T-cell (primary cell): ENCODE data around the gene NPTXR. TPM values are rescaled to one million over a fixed set of nuclear protein-coding genes. Genes with fewer than 3 reads are reported as not detected.

ENCODE experiments used
- ATAC-seq, 4 experiments: fragments of 200-7000 bp in 3 of 4; fragments of 150-1000 bp in 1 of 4; cut with Tn5 transposase; replicated peaks in 1 of 4; 1 replicate in 3 of 4; 2 replicates in 1 of 4; pipeline ENCODE4 v1.10.0; 2021; ENCODE audit warnings: moderate library complexity in 3 of 4, mild to moderate bottlenecking in 2 of 4, moderate number of reproducible peaks in 1 of 4
- CTCF ChIA-PET, 2 donors: fragments of 300-600 bp; sonication (Branson Sonifier 250); formaldehyde crosslinking; loops; one replicate each; lab custom pipeline; 2022; ENCODE audit warnings: antibody characterized with exemption in 2 of 2; lab: Charles Lee
- POLR2A ChIA-PET, 2 donors: fragments of 300-600 bp; sonication (Branson Sonifier 250); formaldehyde crosslinking; loops; one replicate each; lab custom pipeline; 2022; ENCODE audit warnings: antibody characterized with exemption in 2 of 2; lab: Charles Lee
- DNase-seq, 35 experiments: peaks; one replicate each; pipeline versions ENCODE4 v3.0.0 to v3.0.0-alpha.2; 2013 to 2023
- H3K27ac ChIP-seq: one replicate; pipeline ENCODE4 v1.5.1; 2013; ENCODE audit warnings: low read length
- H3K27me3 ChIP-seq, 2 experiments: replicated peaks in 1 of 2; 1 replicate in 1 of 2; 2 replicates in 1 of 2; pipeline versions ENCODE4 v1.6.1 to v1.7.0; 2013; ENCODE audit warnings: low read length in 1 of 2, mixed read lengths in 1 of 2; ENCODE audit not compliant: control insufficient read depth in 2 of 2, insufficient read depth in 2 of 2; ENCODE audit errors: extremely low read depth in 1 of 2
- H3K36me3 ChIP-seq, 2 donors: 1 replicate in 1 of 2; 2 replicates in 1 of 2; pipeline versions ENCODE4 v1.6.1 to v1.7.0; 2013; ENCODE audit warnings: low read length in 1 of 2; ENCODE audit not compliant: control insufficient read depth in 2 of 2, insufficient read depth in 1 of 2; ENCODE audit errors: extremely low read depth in 1 of 2
- H3K4me1 ChIP-seq, 2 experiments: 1 replicate in 1 of 2; 2 replicates in 1 of 2; pipeline versions ENCODE4 v1.6.1 to v1.7.0; 2013; ENCODE audit warnings: low read length in 2 of 2, mixed read lengths in 1 of 2; ENCODE audit not compliant: insufficient read depth in 2 of 2, control insufficient read depth in 1 of 2; ENCODE audit errors: extremely low read depth in 1 of 2
- H3K4me3 ChIP-seq, 2 donors: 1 replicate in 1 of 2; 2 replicates in 1 of 2; pipeline versions ENCODE4 v1.5.1 to v1.7.0; 2013; ENCODE audit warnings: mild to moderate bottlenecking in 2 of 2, low read length in 1 of 2, moderate library complexity in 1 of 2; ENCODE audit not compliant: control insufficient read depth in 1 of 2; ENCODE audit errors: extremely low read depth in 1 of 2
- H3K9me3 ChIP-seq: 2 replicates; pipeline ENCODE4 v1.7.0; 2013
- H3K27ac Mint-ChIP-seq, 2 donors: one replicate each; pipeline ENCODE4 v1.8.0; 2020 to 2021; ENCODE audit warnings: mild to moderate bottlenecking in 2 of 2, mixed read lengths in 2 of 2
- H3K27me3 Mint-ChIP-seq, 2 donors: one replicate each; pipeline ENCODE4 v1.8.0; 2021 to 2022; ENCODE audit warnings: mixed read lengths in 2 of 2
- H3K36me3 Mint-ChIP-seq: one replicate; pipeline ENCODE4 v1.8.0; 2021; ENCODE audit warnings: mixed read lengths
- H3K4me1 Mint-ChIP-seq, 3 donors: one replicate each; pipeline ENCODE4 v1.8.0; 2020 to 2022; ENCODE audit warnings: mixed read lengths in 3 of 3, mild to moderate bottlenecking in 1 of 3
- H3K4me3 Mint-ChIP-seq, 3 donors: one replicate each; pipeline ENCODE4 v1.8.0; 2020 to 2022; ENCODE audit warnings: mild to moderate bottlenecking in 3 of 3, mixed read lengths in 3 of 3, moderate library complexity in 3 of 3
- H3K9me3 Mint-ChIP-seq, 3 donors: one replicate each; pipeline ENCODE4 v1.8.0; 2020 to 2022; ENCODE audit warnings: mixed read lengths in 3 of 3
- WGBS: methylation state at CpG from one replicate; pipeline ENCODE4 v1.1.5; 2013; ENCODE audit warnings: missing lambda C conversion rate; ENCODE audit not compliant: insufficient coverage; 5-methylcytosine and 5-hydroxymethylcytosine counted together
- total RNA-seq, 35 experiments: library from RNA in 6 of 35; stranded (reverse) in 6 of 35; fragments of 120-200 nt in 1 of 35; gene quantifications; one replicate each; pipeline versions ENCODE4 v1.2.1 to v1.2.4 and lab custom pipeline; 2013 to 2026

NPTXR gene
- total RNA-seq (10 to 100 TPM in 2 of 5 donors, 1 to 10 TPM in 3; 4.9 to 13.2 (median 9.1) TPM), total RNA-seq (lab: John Stamatoyannopoulos, UW) (0.63 to 17.0 (median 7.8) reads per million in 29 experiments)
- total RNA-seq (2013): 4.7 TPM

DNA sequence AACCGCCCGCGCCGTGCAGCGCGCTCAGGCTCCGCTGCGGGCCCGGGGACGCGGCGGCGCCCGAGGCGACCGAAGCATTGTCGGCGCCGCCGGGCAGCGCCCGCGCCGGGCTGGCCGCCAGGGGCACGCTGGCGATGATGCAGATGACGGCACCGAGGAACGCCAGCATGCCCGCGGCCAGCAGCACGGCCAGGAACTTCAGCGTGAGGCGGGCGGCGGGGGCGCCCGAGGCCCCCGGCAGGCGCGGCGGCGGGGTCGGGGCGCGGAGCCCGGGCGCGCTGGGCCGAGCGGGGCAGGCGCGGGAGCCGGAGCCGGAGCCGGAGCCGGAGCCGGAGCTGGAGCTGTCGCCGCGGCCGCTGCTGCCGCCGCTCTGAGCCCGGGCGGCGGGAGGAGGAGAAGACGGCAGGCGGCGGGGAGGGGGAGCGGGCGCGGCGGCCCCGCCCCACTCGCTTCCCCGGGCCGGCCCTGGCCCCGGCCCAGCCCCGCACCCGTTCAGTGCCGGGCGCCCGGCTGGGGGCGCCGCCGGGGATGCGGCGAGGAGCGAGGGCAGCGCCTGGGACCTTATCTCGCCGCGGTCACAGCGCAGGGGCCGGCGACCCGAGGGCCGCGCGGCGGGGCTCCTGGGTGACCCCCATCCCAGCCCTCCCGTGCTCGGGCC, at the start of gene NPTXR:
Gene NPTXR, minus strand, starts transcription at position 372 of the 658 bp plus-strand sequence.
- H3K36me3 Mint-ChIP-seq: peaks cover 6% of the 10 kb centered on the region
- peaks cover 5 to 26% of the 10 kb centered on the region in 2 donors for H3K27me3 Mint-ChIP-seq
- H3K9me3 Mint-ChIP-seq: no peaks in the 10 kb centered on the region
- Histone ChIP-seq H3K4me3 (peak within 1 kb of the TSS; percentile 27 to 53), H3K4me1 (peaks cover 0 to 24% of the 10 kb centered on the region in 2 experiments), H3K36me3 (no peaks in the 10 kb centered on the region), H3K27ac (no peak within 1 kb of the TSS), H3K9me3 (no peaks in the 10 kb centered on the region), H3K27me3 (peaks cover 6 to 47% of the 10 kb centered on the region in 2 experiments)
- H3K4me3 Mint-ChIP-seq: peak within 1 kb of the TSS; percentile 72 to 87 (median 83)
- POLR2A ChIA-PET: interaction anchor here in 1 of 2 donors (0.6 kb wide), 1 partner anchor 1344 kb away, joined by 3 read pairs; no protein-coding TSS in a partner anchor
- DNase-seq: peak in 23 of 35 experiments; percentile 9 to 71 (median 25)
- ATAC-seq: peak; percentile 63 to 71 (median 70)
- peaks cover 29 to 33% (median 31%) of the 10 kb centered on the region in 3 donors for H3K4me1 Mint-ChIP-seq
- under 1% methylated on average over 93 of the region's 105 CpGs for WGBS
- no peak within 1 kb of the TSS for H3K27ac Mint-ChIP-seq
- CTCF ChIA-PET: interaction anchor here in 1 of 2 donors (0.8 kb wide), 1 partner anchor 10 kb away, joined by 3 read pairs; no protein-coding TSS in a partner anchor

DNA sequence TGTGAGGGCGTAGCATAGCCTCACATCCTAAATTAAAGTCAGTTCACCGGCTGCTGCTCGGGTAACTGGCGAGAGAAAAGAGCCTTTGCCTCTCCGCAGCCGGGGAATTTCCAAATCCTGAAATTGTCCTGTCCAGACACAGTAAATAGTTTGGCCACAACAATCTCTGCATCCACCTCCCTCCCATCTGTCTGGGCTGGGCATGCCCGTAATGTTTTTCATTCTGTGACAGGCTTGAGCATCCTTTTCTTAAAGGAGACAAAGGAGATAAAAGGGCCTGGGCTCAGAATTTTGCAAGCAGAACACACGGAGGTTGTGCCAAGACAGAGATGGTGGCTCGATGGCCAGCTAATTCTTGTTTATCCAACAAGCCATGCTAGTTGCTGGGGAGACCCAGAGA, 47.4 kb upstream of the NPTXR start:
- 79% methylated on average over 9 of the region's 9 CpGs for WGBS
- POLR2A ChIA-PET: no interaction called here

DNA sequence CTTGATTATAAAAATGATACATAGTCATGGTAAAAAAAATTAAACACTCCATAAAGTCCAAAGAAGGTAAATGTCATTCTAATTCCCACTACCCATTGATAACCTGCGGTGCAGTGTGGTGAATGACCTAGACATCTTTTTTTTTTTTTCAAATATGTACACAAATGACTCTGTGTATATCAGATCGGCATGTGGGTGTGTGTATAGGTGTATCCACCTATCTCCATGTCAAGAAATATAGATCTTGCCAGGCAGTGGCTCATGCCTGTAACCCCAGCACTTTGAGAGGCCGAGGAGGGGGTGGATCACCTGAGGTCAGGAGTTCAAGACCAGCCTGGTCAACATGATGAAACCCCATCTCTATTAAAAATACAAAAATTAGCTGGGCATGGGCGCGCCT, 46.5 kb upstream of the NPTXR start:
- H3K27me3 ChIP-seq: peaks cover 0 to 6% of the 10 kb centered on the region in 2 experiments
- CTCF ChIA-PET: no interaction called here
- POLR2A ChIA-PET: interaction anchor here in 1 of 2 donors (0.7 kb wide), 1 partner anchor 1977 kb away, joined by 3 read pairs; no protein-coding TSS in a partner anchor
- no peaks in the 10 kb centered on the region for H3K9me3 ChIP-seq
- H3K36me3 ChIP-seq: no peaks in the 10 kb centered on the region
- Mint-ChIP-seq H3K27ac (no peak overlapping the region), H3K4me1 (no peaks in the 10 kb centered on the region), H3K9me3 (no peaks in the 10 kb centered on the region), H3K36me3 (no peaks in the 10 kb centered on the region), H3K27me3 (peaks cover 7 to 31% of the 10 kb centered on the region in 2 donors), H3K4me3 (no peak overlapping the region)
- ATAC-seq (no peak), DNase-seq (no peak)
- H3K4me3 ChIP-seq: no peak overlapping the region
- no peaks in the 10 kb centered on the region for H3K4me1 ChIP-seq
- no peak overlapping the region for H3K27ac ChIP-seq
- no CpG with 5 or more reads among the region's 5 CpGs for WGBS

More for the DNA sequence above, 47.4 kb upstream of the NPTXR start:
- ATAC-seq: no peak
- Histone ChIP-seq H3K4me1 (no peaks in the 10 kb centered on the region), H3K36me3 (no peaks in the 10 kb centered on the region), H3K9me3 (no peaks in the 10 kb centered on the region), H3K27me3 (peaks cover 0 to 6% of the 10 kb centered on the region in 2 experiments), H3K4me3 (no peak overlapping the region), H3K27ac (no peak overlapping the region)
- no peaks in the 10 kb centered on the region for H3K36me3 Mint-ChIP-seq
- no peak overlapping the region for H3K27ac Mint-ChIP-seq
- H3K4me3 Mint-ChIP-seq: no peak overlapping the region
- no peak for DNase-seq
- CTCF ChIA-PET: interaction anchor here in 1 of 2 donors (0.6 kb wide), 1 partner anchor 131 kb away, joined by 3 read pairs; no protein-coding TSS in a partner anchor
- H3K27me3 Mint-ChIP-seq: peaks cover 7 to 33% of the 10 kb centered on the region in 2 donors
- no peaks in the 10 kb centered on the region for H3K4me1 Mint-ChIP-seq
- no peaks in the 10 kb centered on the region for H3K9me3 Mint-ChIP-seq

DNA sequence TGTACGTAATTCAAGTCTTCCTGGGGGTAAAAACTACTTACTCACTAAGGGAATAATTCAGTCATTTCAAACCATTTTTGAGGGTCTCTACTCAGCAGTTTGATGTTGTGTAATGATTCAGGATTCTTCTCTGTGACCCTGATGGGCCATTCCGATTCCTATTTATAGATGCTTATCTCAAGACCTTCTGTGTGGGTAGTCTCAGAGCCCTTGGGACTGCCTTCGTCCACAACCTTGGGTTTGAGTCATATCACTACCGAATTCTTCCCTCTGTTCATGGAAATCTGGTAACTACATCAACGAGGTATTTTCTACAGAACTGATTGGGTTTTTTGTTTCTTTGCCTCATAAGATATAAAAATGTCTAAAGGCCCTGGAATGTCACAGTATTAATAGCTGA, 42.5 kb upstream of the NPTXR start:
- no peaks in the 10 kb centered on the region for H3K9me3 ChIP-seq
- no peak overlapping the region for H3K27ac Mint-ChIP-seq
- DNase-seq (no peak), ATAC-seq (no peak)
- no peak overlapping the region for H3K4me3 ChIP-seq
- H3K27ac ChIP-seq: no peak overlapping the region
- peaks cover 24 to 29% (median 25%) of the 10 kb centered on the region in 3 donors for H3K4me1 Mint-ChIP-seq
- peaks cover 2 to 21% of the 10 kb centered on the region in 2 experiments for H3K4me1 ChIP-seq
- CTCF ChIA-PET: no interaction called here
- POLR2A ChIA-PET: no interaction called here
- H3K36me3 Mint-ChIP-seq: no peaks in the 10 kb centered on the region
- no peaks in the 10 kb centered on the region for H3K9me3 Mint-ChIP-seq
- H3K27me3 ChIP-seq: peaks cover 0 to 14% of the 10 kb centered on the region in 2 experiments
- H3K4me3 Mint-ChIP-seq: no peak overlapping the region
- 45% methylated on average over 2 of the region's 5 CpGs for WGBS
- peaks cover 0 to 16% of the 10 kb centered on the region in 2 donors for H3K27me3 Mint-ChIP-seq
- H3K36me3 ChIP-seq: no peaks in the 10 kb centered on the region

DNA sequence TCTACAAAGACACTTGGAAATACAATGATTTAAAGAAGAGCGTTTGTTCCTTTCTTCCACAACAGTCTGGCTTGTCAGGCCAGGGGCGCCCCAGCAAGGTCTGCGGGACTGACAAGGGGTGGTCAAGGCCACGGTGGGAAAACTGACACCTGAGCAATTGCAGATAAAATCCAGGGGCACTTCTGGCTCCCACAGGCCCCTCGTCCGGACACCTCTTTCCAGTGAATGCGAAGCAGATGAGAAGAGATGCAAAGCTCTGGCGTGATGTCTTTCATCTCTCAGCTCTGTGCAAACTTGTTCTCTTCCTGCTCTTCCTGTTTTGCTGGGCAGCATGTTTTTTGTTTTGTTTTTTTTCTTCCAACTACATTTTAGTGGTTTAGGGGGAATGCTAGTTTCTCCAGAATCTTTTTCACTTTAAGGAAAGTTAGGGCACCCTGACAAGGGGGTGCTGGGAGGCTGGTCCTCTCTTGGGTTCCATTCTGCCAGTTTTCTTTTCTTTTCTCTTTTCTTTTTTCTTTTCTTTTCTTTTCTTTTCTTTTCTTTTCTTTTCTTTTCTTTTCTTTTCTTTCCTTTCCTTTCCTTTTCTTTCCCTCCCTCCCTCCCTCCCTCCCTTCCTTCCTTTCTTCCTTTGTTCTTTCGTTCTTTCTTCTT, 39.3 kb upstream of the NPTXR start:
- Mint-ChIP-seq H3K27me3 (peaks cover 0 to 10% of the 10 kb centered on the region in 2 donors), H3K9me3 (peaks cover 0 to 2% (median 0%) of the 10 kb centered on the region in 3 donors), H3K36me3 (no peaks in the 10 kb centered on the region), H3K4me1 (peaks cover 25 to 29% (median 27%) of the 10 kb centered on the region in 3 donors), H3K27ac (peak overlapping the region; percentile 96 to 97), H3K4me3 (peak overlapping the region in 2 of 3 donors; percentile 43 to 52)
- ChIA-PET CTCF (no interaction called here), POLR2A (interaction anchor here in 1 of 2 donors (0.6 kb wide), 1 partner anchor 18 kb away, joined by 3 read pairs; no protein-coding TSS in a partner anchor)
- DNase-seq (no peak), ATAC-seq (peak; percentile 30 to 69 (median 57))
- no peaks in the 10 kb centered on the region for H3K36me3 ChIP-seq
- H3K4me3 ChIP-seq: no peak overlapping the region
- H3K27ac ChIP-seq: no peak overlapping the region
- H3K9me3 ChIP-seq: no peaks in the 10 kb centered on the region
- 45% methylated on average over 6 of the region's 9 CpGs for WGBS
- H3K4me1 ChIP-seq: peaks cover 2 to 21% of the 10 kb centered on the region in 2 experiments
- peaks cover 0 to 22% of the 10 kb centered on the region in 2 experiments for H3K27me3 ChIP-seq
